OCI-LY1 (cell line): Measurements from ENCODE around the gene OMP.

Experiments used
- H2AFZ ChIP-seq: fragments of 200-600 bp; sonication (generic), shearing (Covaris generic); 2 replicates; pipeline ENCODE4 v1.6.0; 2014; ENCODE audit warnings: antibody characterized with exemption, mild to moderate bottlenecking, low read length
- H3F3A ChIP-seq: fragments of 200-600 bp; sonication (generic), shearing (Covaris generic); 2 replicates; pipeline ENCODE4 v1.6.0; 2014; ENCODE audit warnings: mild to moderate bottlenecking, antibody characterized with exemption, low read length, moderate library complexity; ENCODE audit not compliant: insufficient read depth
- H3K27ac ChIP-seq: fragments of 200-600 bp; sonication (generic); 2 replicates; pipeline ENCODE4 v1.5.1; 2014; ENCODE audit warnings: low read length, mixed run types, mild to moderate bottlenecking, low read depth; ENCODE audit not compliant: poor library complexity, severe bottlenecking
- H3K27me3 ChIP-seq: fragments of 200-600 bp; sonication (generic); 2 replicates; pipeline ENCODE4 v1.6.0; 2014; ENCODE audit warnings: antibody characterized with exemption, mild to moderate bottlenecking, low read length, moderate library complexity; ENCODE audit not compliant: insufficient read depth
- H3K36me3 ChIP-seq: fragments of 200-600 bp; sonication (generic); 2 replicates; pipeline ENCODE4 v1.6.1; 2014; ENCODE audit warnings: mild to moderate bottlenecking, antibody characterized with exemption, low read length, moderate library complexity, mixed read lengths; ENCODE audit not compliant: insufficient read depth
- H3K4me1 ChIP-seq: fragments of 200-600 bp; sonication (generic); 2 replicates; pipeline ENCODE4 v1.5.1; 2014; ENCODE audit warnings: mild to moderate bottlenecking, low read length, moderate library complexity; ENCODE audit not compliant: insufficient read depth, severe bottlenecking
- H3K4me2 ChIP-seq: fragments of 200-600 bp; sonication (generic), shearing (Covaris generic); 2 replicates; pipeline ENCODE4 v1.6.1; 2014; ENCODE audit warnings: low read length
- H3K4me3 ChIP-seq: fragments of 200-600 bp; sonication (generic); 2 replicates; pipeline ENCODE4 v1.5.1; 2014; ENCODE audit warnings: low read length, low read depth, mild to moderate bottlenecking, mixed read lengths; ENCODE audit not compliant: poor library complexity, severe bottlenecking
- H3K79me2 ChIP-seq: fragments of 200-600 bp; shearing (Covaris generic); 2 replicates; pipeline ENCODE4 v1.6.1; 2016; ENCODE audit warnings: mixed run types, low read length, mixed read lengths; ENCODE audit not compliant: insufficient read depth
- H3K9ac ChIP-seq: fragments of 200-600 bp; sonication (generic), shearing (Covaris generic); 2 replicates; pipeline ENCODE4 v1.6.1; 2014; ENCODE audit warnings: mild to moderate bottlenecking, low read length, mixed read lengths
- H3K9me2 ChIP-seq: fragments of 200-600 bp; sonication (generic), shearing (Covaris generic); 2 replicates; pipeline ENCODE4 v1.6.1; 2014; ENCODE audit warnings: low read depth, mild to moderate bottlenecking, low read length, mixed read lengths
- H3K9me3 ChIP-seq: fragments of 200-600 bp; shearing (Covaris generic); 2 replicates; pipeline ENCODE4 v1.6.1; 2014; ENCODE audit warnings: low read length, mixed read lengths
- H4K20me1 ChIP-seq: fragments of 200-600 bp; sonication (generic), shearing (Covaris generic); 2 replicates; pipeline ENCODE4 v1.6.0; 2016; ENCODE audit warnings: mild to moderate bottlenecking, low read length; ENCODE audit not compliant: insufficient read depth
- CTCF ChIP-seq: fragments of 200-600 bp; sonication (generic), shearing (Covaris generic); IDR thresholded peaks from 2 replicates; pipeline ENCODE4 v1.5.1; 2017; ENCODE audit warnings: mild to moderate bottlenecking, antibody characterized with exemption, low read length, moderate library complexity, mixed read lengths
- EZH2 ChIP-seq: fragments of 200-600 bp; sonication (generic), shearing (Covaris generic); IDR thresholded peaks from 2 replicates; pipeline ENCODE4 v1.8.0; 2017; ENCODE audit warnings: borderline replicate concordance, mixed run types, mild to moderate bottlenecking, antibody characterized with exemption, low read length, moderate library complexity, mixed read lengths

The OMP gene

GRCh38 chr11:77120571-77120970 lies 17.9 kb downstream of the OMP start:
- Histone ChIP-seq H3K4me1 (no peaks in the 10 kb centered on the region), H3K27me3 (no peaks in the 10 kb centered on the region), H3K9me2 (no peaks in the 10 kb centered on the region), H2AFZ (no peak overlapping the region), H4K20me1 (no peaks in the 10 kb centered on the region), H3K79me2 (no peaks in the 10 kb centered on the region), H3K4me3 (no peak overlapping the region), H3K4me2 (no peak overlapping the region), H3K9ac (no peak overlapping the region), H3K27ac (no peak overlapping the region), H3K36me3 (no peaks in the 10 kb centered on the region), H3F3A (no peaks in the 10 kb centered on the region), H3K9me3 (no peaks in the 10 kb centered on the region)
- TF ChIP-seq EZH2 (no peak), CTCF (no peak)

DNA sequence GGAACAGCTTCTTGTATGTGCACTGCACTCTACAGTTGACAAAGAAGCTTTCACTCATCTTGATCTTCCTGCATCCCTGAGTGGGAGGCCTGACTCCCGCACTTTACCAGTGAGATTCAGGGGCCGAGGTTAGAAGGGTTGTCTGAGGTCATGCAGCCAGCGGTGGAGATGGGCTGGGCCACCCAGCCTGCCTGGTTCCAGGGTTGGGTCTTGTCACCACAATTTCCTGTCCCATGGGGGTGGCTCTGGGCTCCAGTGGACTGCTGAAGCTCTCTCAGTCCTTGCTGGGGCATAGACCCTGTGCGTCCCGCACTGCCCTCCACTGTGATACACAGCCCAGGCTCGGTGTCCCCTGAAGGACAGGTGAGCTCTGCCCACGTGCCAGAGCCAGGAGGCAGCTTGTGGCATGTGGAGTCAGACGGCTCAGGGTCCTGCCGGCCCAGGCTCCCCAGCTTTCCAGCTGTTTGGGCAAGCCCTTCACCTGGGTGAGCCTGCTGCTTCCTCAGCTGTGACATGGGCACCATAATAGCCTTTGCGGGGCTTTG lies 18.5 kb downstream of the OMP start:
- Histone ChIP-seq H4K20me1 (no peaks in the 10 kb centered on the region), H3K4me1 (no peaks in the 10 kb centered on the region), H3K27me3 (0 out of 2 replicates have a peak, but pooled peaks cover 4% of the 10 kb centered on the region), H3F3A (no peaks in the 10 kb centered on the region), H3K9me3 (no peaks in the 10 kb centered on the region), H3K9me2 (no peaks in the 10 kb centered on the region), H3K36me3 (no peaks in the 10 kb centered on the region), H2AFZ (no peak overlapping the region), H3K79me2 (no peaks in the 10 kb centered on the region), H3K9ac (no peak overlapping the region), H3K27ac (no peak overlapping the region), H3K4me3 (no peak overlapping the region), H3K4me2 (no peak overlapping the region)
- TF ChIP-seq EZH2 (no peak), CTCF (no peak)

- no peaks in the 10 kb centered on the region for H3F3A ChIP-seq
- no peaks in the 10 kb centered on the region for H4K20me1 ChIP-seq
- H3K9me2 ChIP-seq = no peaks in the 10 kb centered on the region
- no peak overlapping the region for H3K4me3 ChIP-seq
- H2AFZ ChIP-seq = no peak overlapping the region
- H3K4me2 ChIP-seq = no peak overlapping the region
- TF ChIP-seq EZH2 = no peak
- TF ChIP-seq CTCF = no peak
- H3K4me1 ChIP-seq = no peaks in the 10 kb centered on the region
- H3K36me3 ChIP-seq = no peaks in the 10 kb centered on the region
- H3K79me2 ChIP-seq = no peaks in the 10 kb centered on the region
- no peak overlapping the region for H3K27ac ChIP-seq
- no peaks in the 10 kb centered on the region for H3K9me3 ChIP-seq
- no peak overlapping the region for H3K9ac ChIP-seq
- 0 out of 2 replicates have a peak, but pooled peaks cover 4% of the 10 kb centered on the region for H3K27me3 ChIP-seq
Measured at GRCh38 chr11:77121876-77122575, 19.4 kb downstream of the OMP start.
